Naive B cell (primary cell): Measurements from ENCODE around the gene PGA4. TPM values are rescaled to one million over a fixed set of nuclear protein-coding genes. Genes with fewer than 3 reads are reported as not detected.

Experiments used
- polyA plus RNA-seq, 6 donors: library from polyadenylated mRNA; unstranded; fragments of 300-500 nt; fragmentation: Illumina TruSeq; gene quantifications; one replicate each; pipeline ENCODE4 v1.2.3, GENCODE V29; 2021; ENCODE audit warnings: low read depth in 6 of 6

Gene PGA4
- polyA plus RNA-seq, 6 donors from 2014 or later, result 0.17 TPM; not detected in 5

Other genes starting within 250 kb of the PGA4 start
- 10 to 100 TPM in 3 of 6 donors, 1 to 10 TPM in 3; 5.6 to 21.0 (median 10.5) TPM for gene CD5, start 119.9 kb upstream of the PGA4 start, polyA plus RNA-seq
- gene VPS37C, start 60.9 kb upstream of the PGA4 start, polyA plus RNA-seq, result 1 to 10 TPM; 1.0 to 4.6 (median 2.4) TPM
- gene PGA3, start 18.8 kb upstream of the PGA4 start, polyA plus RNA-seq, result not detected
- gene PGA5, start 18.8 kb downstream of the PGA4 start, polyA plus RNA-seq, result not detected
- gene VWCE, start 73.0 kb downstream of the PGA4 start, polyA plus RNA-seq, result under 1 TPM in 3 of 6 donors, not detected in 3; 0.24 to 0.79 (median 0.76) TPM
- gene DDB1, start 110.8 kb downstream of the PGA4 start, polyA plus RNA-seq, result 100 to 1,000 TPM; 103 to 177 (median 111) TPM
- 10 to 100 TPM; 38.3 to 62.2 (median 46.4) TPM for gene TKFC, start 110.9 kb downstream of the PGA4 start, polyA plus RNA-seq
- 1,000 to 10,000 TPM; 1,105 to 1,945 (median 1,251) TPM for gene CYB561A3, start 139.5 kb downstream of the PGA4 start, polyA plus RNA-seq
- 10 to 100 TPM; 37.9 to 56.4 (median 41.9) TPM for gene TMEM138, start 140.0 kb downstream of the PGA4 start, polyA plus RNA-seq
- gene TMEM216, start 170.2 kb downstream of the PGA4 start, polyA plus RNA-seq, result 10 to 100 TPM; 36.4 to 76.6 (median 65.0) TPM
- 10 to 100 TPM; 26.3 to 43.8 (median 36.6) TPM for gene CPSF7, start 207.6 kb downstream of the PGA4 start, polyA plus RNA-seq
- 10 to 100 TPM; 65.7 to 83.3 (median 79.1) TPM for gene SDHAF2, start 207.8 kb downstream of the PGA4 start, polyA plus RNA-seq